DOHH2 (cell line): ENCODE data around the gene DOCK4.

Experiments used
- EZH2phosphoT487 ChIP-seq: fragments of 200-600 bp; sonication (generic); IDR thresholded peaks from 2 replicates; pipeline ENCODE4 v1.6.1; 2017; ENCODE audit warnings: borderline replicate concordance, mild to moderate bottlenecking, antibody characterized with exemption, low read length, moderate library complexity, mixed read lengths
- TF ChIP-seq, protein P1 (sequence below): fragments of 200-600 bp; sonication (generic); IDR thresholded peaks from one replicate; pipeline ENCODE4 v1.5.1; 2014; ENCODE audit warnings: antibody characterized with exemption, mild to moderate bottlenecking, low read depth, low read length; ENCODE audit not compliant: poor library complexity, severe bottlenecking

DNA sequence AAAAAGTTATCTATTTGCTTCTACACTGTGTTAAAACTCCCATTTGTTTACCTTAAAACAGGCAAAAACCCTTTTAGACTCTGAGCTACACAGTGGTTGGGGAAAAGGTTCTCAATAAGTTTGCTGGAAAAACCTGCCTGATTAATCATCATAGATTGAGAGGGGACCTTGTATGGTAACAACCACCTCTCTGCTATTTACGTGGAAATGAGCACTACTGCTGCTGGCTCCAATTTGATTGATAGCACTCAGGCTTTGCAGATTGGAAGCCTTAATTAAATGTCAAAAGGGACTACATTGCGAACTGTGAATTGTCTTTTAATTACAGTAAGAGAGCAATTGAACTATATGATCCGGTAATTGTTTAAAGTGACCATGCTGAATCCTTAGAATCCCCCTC lies 525.0 kb downstream of the DOCK4 start:
- TF ChIP-seq, protein P1, sequence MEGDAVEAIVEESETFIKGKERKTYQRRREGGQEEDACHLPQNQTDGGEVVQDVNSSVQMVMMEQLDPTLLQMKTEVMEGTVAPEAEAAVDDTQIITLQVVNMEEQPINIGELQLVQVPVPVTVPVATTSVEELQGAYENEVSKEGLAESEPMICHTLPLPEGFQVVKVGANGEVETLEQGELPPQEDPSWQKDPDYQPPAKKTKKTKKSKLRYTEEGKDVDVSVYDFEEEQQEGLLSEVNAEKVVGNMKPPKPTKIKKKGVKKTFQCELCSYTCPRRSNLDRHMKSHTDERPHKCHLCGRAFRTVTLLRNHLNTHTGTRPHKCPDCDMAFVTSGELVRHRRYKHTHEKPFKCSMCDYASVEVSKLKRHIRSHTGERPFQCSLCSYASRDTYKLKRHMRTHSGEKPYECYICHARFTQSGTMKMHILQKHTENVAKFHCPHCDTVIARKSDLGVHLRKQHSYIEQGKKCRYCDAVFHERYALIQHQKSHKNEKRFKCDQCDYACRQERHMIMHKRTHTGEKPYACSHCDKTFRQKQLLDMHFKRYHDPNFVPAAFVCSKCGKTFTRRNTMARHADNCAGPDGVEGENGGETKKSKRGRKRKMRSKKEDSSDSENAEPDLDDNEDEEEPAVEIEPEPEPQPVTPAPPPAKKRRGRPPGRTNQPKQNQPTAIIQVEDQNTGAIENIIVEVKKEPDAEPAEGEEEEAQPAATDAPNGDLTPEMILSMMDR: no peak
- TF ChIP-seq EZH2phosphoT487: no peak
